Measurements from ENCODE around the gene SPI1.

DNA sequence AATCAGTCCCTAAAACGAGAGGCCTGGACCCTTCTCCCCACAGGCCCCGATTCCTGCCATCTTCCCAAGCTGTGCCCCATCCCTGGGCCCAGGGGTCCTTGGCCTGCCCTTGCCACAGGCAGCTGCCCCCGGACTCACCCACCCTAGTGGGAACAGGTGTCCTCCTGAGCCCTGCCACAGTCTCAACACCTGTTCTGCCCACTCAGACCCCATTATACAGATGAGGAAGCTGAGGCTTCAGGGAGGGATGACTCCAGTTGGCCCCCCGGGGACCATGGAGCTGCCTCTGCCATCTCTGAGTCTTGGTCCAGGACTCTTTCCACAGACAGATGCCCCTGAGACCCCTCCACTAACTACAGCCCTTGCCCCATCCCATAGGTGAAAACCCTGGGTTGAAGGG is 41.8 kb downstream of the SPI1 start:
- TF ChIP-seq, protein P1, sequence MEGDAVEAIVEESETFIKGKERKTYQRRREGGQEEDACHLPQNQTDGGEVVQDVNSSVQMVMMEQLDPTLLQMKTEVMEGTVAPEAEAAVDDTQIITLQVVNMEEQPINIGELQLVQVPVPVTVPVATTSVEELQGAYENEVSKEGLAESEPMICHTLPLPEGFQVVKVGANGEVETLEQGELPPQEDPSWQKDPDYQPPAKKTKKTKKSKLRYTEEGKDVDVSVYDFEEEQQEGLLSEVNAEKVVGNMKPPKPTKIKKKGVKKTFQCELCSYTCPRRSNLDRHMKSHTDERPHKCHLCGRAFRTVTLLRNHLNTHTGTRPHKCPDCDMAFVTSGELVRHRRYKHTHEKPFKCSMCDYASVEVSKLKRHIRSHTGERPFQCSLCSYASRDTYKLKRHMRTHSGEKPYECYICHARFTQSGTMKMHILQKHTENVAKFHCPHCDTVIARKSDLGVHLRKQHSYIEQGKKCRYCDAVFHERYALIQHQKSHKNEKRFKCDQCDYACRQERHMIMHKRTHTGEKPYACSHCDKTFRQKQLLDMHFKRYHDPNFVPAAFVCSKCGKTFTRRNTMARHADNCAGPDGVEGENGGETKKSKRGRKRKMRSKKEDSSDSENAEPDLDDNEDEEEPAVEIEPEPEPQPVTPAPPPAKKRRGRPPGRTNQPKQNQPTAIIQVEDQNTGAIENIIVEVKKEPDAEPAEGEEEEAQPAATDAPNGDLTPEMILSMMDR (IDR thresholded peaks at IDR 0.05), result no peak
- TF ChIP-seq ZFX (IDR thresholded peaks at IDR 0.05; ENCODE audit: borderline replicate concordance), result no peak
